T-helper 2 cell treated with Interferon-gamma antibody and Interleukin-4, amounts not matched to agents 5 μg/mL and 100 μg/mL, for 36 hours (primary cell): ENCODE data around the gene JPH3.

Experiments
- DNase-seq: peaks from one replicate; pipeline ENCODE4 v3.0.0; 2021; ENCODE audit warnings: low spot score
- H3K27ac Mint-ChIP-seq: one replicate; pipeline ENCODE4 v1.8.0; 2021; ENCODE audit warnings: mild to moderate bottlenecking, mixed read lengths
- H3K27me3 Mint-ChIP-seq: one replicate; pipeline ENCODE4 v1.8.0; 2021; ENCODE audit warnings: low read depth, mixed read lengths
- H3K36me3 Mint-ChIP-seq: one replicate; pipeline ENCODE4 v1.8.0; 2021; ENCODE audit warnings: low read depth, mixed read lengths
- H3K4me1 Mint-ChIP-seq: one replicate; pipeline ENCODE4 v1.8.0; 2021; ENCODE audit warnings: low read depth, mixed read lengths
- H3K4me3 Mint-ChIP-seq: one replicate; pipeline ENCODE4 v1.8.0; 2022; ENCODE audit warnings: mild to moderate bottlenecking, moderate library complexity, mixed read lengths
- H3K9me3 Mint-ChIP-seq: one replicate; pipeline ENCODE4 v1.8.0; 2021; ENCODE audit warnings: mixed read lengths

Gene JPH3

DNA sequence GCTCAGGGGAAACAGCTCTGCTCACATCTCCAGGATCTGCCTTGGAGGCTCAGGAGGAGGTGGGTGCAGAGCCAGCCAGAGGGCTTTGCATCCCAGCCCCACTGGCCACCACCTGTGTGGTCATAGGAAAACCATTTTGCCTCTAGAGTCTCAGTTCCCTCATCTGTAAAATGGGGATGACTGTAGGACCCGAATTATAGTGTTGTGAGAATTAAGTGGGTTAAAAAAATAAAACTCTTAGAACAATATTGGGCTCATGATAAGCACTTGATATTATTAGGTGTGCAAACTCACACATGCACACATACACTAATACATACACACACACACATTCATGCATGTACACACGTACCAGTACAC, 19.4 kb upstream of the JPH3 start:
- Mint-ChIP-seq H3K27me3 (peaks cover 15% of the 10 kb centered on the region), H3K27ac (no peak overlapping the region), H3K4me3 (no peak overlapping the region), H3K36me3 (no peaks in the 10 kb centered on the region), H3K4me1 (no peaks in the 10 kb centered on the region), H3K9me3 (no peaks in the 10 kb centered on the region)
- no peak for DNase-seq

DNA sequence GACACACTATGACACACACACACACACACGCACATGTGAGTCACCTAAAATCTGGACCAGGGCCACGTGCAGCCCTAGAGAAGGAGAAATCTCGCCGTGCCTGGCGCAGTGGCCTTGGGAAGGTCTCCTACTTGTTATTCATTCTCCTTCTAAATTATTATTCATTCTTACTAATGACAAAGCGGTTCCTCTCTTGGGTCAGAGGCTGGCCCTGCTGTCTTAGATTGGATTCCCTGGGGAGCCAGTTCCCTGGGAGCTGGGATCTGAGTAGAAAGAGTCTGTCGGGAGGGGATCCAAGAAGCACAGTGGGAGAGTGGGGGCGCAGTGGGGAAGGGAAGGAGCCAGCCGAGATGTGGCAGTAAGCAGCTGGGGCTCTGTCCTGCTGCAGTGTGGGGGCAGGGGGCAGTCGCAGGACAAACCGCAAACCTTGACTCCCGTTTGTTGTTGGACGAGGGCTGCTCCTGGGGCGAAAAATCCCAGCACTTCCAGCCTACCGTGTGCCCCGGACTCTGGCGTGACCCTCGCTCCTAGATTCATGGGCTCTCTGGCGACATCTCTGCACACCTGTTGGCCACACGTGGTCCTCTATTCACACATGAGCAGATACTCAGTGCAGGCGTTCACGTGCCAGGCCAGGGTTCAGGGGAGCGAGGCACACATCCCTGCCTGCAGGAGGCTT, 18.7 kb upstream of the JPH3 start:
- Mint-ChIP-seq H3K27me3 (peaks cover 15% of the 10 kb centered on the region), H3K27ac (no peak overlapping the region), H3K9me3 (no peaks in the 10 kb centered on the region), H3K4me1 (no peaks in the 10 kb centered on the region), H3K4me3 (no peak overlapping the region), H3K36me3 (no peaks in the 10 kb centered on the region)
- no peak for DNase-seq

DNA sequence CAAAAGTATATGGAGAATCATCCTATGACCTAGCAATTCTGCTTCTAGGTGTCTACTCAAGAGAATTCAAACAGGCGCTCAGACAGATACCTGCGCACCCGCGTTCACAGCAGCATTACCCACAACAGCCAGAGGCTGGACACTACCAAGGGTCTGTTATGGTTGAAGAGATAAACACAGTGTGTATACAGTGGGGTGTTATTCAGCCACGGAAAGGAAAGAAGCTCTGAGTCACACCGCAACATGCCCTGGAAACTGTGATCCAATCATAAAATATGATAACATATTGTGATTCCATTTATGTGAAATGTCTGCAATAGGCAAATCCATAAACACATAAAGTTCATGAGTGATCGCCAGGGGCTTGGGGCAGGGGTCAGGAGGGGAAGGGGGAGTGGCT, 18.0 kb upstream of the JPH3 start:
- DNase-seq: no peak
- Mint-ChIP-seq H3K27ac (no peak overlapping the region), H3K9me3 (no peaks in the 10 kb centered on the region), H3K4me1 (no peaks in the 10 kb centered on the region), H3K4me3 (no peak overlapping the region), H3K36me3 (no peaks in the 10 kb centered on the region), H3K27me3 (peaks cover 15% of the 10 kb centered on the region)

DNA sequence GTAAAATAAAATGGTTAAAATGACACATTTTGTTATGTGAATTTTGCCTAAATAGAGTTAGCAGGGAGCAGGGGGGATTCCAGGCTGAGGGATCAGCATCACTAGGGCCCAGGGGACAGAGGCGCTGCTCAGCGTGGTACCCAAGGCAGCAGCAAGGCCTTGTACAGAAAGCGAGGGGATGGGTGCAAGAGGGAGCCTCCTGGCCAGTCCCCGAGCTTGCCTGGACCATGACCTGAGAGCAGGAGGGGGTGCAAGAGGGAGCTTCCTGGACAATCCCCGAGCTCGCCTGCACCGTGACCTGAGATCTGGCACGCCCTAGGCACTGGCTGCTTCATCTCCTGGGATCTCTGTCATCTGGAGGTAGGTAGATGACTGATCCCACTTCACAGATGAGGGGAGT, 17.3 kb upstream of the JPH3 start:
- Mint-ChIP-seq H3K4me1 (no peaks in the 10 kb centered on the region), H3K36me3 (no peaks in the 10 kb centered on the region), H3K27ac (no peak overlapping the region), H3K4me3 (no peak overlapping the region), H3K9me3 (no peaks in the 10 kb centered on the region), H3K27me3 (peaks cover 16% of the 10 kb centered on the region)
- no peak for DNase-seq

DNA sequence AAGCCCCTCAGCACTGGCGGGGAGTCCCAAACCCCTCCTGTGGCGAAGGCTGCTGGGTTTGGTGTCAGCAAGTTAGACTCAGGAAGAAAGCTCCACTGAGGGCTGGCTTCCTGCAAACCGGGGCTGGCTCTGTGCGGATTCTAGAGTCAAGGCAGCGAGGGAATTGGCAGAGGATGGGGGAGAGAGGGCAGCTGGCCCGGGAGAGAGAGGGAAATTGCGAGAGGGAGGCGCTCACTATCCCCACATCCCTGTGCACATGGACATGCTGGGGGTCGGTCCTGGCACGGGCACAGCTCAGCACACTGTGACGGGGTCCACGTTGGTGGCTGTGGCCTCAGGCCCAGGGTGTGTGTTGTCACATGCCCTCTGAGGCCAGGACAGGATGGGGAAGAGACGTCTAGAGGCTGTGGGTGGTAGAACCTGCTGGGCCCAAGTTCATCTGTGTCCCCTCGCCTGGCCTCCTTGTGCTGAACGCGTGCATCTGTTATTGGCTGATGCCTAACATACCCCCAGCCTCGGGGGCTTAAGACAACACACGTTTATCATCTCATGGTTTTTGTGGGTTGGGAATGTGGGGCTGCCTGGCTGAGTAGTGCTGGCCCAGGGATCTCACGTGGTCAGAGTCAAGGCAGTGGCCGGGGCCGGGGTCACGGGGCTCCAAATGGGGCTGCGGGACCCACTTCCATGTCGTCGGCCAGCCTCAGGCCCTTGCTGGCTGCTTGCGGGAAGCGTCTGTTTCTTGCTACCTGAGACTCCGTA, 16.7 kb upstream of the JPH3 start:
- no peaks in the 10 kb centered on the region for H3K36me3 Mint-ChIP-seq
- peaks cover 18% of the 10 kb centered on the region for H3K27me3 Mint-ChIP-seq
- H3K27ac Mint-ChIP-seq: no peak overlapping the region

DNA sequence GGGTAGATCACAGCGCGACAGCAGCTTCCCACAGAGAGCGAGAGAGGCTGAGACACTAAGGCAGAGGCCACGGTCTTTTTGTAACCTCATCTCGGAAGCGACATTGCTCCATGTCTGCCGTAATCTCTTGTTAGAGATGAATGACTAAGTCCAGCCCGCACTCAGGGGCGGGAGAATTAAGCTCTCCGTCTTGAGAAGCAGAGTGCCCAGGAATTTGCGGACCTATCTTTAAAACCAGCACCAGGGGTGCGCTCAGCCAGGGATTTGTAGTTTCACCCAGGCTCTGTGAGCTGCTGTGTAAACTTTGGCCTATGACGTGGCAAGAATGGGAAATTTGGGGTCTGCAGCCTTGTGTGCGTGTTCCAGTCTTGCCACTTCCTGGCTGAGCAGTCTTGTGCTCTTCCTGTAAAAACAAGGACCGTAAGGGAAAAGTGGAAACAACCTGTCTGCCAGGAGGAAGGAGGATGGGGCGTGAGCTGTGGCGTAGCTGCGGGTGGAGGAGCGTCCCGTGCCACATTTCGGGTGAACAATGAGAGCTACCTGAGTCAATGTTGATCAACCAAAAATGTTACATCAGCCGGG, 16.0 kb upstream of the JPH3 start:
- Mint-ChIP-seq H3K9me3 (no peaks in the 10 kb centered on the region), H3K27me3 (peaks cover 18% of the 10 kb centered on the region), H3K27ac (no peak overlapping the region), H3K4me3 (no peak overlapping the region), H3K4me1 (no peaks in the 10 kb centered on the region), H3K36me3 (no peaks in the 10 kb centered on the region)
- DNase-seq: no peak

More for the DNA sequence above, 16.7 kb upstream of the JPH3 start:
- Mint-ChIP-seq H3K9me3 (no peaks in the 10 kb centered on the region), H3K4me1 (no peaks in the 10 kb centered on the region), H3K4me3 (no peak overlapping the region)
- no peak for DNase-seq

DNA sequence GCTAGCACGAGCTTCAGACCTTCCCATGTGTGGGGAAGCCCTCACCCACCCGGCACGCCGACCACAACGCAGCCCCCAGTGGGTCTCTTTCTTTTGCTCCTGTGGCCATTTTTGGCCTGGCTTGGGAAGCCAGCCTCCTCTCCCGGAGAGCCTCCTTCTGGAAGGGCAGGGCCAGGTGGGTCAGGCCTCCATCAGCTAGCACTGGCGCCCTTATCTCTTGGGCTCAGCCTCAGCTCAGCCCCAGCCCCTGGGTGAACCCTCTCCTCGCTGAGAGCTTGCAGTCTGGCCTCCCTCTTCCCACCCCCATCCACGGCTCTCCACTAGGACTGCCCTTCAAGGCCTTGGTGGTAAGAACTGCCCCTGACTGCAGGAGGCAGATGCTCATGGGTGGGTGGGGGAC, 14.7 kb upstream of the JPH3 start:
- Mint-ChIP-seq H3K36me3 (no peaks in the 10 kb centered on the region), H3K9me3 (no peaks in the 10 kb centered on the region), H3K27me3 (peaks cover 16% of the 10 kb centered on the region), H3K4me1 (no peaks in the 10 kb centered on the region), H3K27ac (no peak overlapping the region), H3K4me3 (no peak overlapping the region)
- DNase-seq: no peak

DNA sequence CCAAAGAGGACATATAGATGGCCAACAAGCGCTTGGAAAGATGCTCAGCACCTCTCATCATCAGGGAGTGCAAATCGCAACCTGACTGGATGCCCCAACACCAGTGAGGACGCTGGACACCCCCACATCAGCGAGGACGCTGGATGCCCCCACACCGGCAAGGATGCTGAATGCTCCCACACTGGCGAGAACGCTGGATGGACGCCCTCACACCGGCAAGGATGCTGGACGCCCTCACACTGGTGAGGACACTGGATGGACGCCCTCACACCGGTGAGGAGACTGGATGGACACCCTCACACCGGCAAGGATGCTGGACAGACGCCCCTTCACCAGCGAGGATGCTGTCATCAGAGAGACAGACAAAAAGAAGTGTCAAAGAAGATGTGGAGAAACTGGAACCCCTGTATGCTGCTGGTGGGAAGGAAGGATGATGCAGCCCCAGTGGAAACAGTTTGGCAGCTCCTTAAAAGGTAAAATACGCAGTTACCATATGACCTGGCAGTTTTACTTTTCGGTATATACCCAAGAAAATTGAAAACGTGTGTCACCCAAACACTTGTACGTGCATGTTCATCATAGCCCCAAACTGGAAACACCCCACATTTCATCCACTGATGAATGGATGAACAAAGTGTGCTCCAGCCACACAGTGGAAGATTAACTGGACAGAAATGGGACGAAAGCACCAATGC, 10.1 kb upstream of the JPH3 start:
- Mint-ChIP-seq H3K4me1 (no peaks in the 10 kb centered on the region), H3K36me3 (no peaks in the 10 kb centered on the region), H3K27me3 (peaks cover 5% of the 10 kb centered on the region), H3K9me3 (no peaks in the 10 kb centered on the region), H3K27ac (no peak overlapping the region), H3K4me3 (no peak overlapping the region)
- DNase-seq: no peak

DNA sequence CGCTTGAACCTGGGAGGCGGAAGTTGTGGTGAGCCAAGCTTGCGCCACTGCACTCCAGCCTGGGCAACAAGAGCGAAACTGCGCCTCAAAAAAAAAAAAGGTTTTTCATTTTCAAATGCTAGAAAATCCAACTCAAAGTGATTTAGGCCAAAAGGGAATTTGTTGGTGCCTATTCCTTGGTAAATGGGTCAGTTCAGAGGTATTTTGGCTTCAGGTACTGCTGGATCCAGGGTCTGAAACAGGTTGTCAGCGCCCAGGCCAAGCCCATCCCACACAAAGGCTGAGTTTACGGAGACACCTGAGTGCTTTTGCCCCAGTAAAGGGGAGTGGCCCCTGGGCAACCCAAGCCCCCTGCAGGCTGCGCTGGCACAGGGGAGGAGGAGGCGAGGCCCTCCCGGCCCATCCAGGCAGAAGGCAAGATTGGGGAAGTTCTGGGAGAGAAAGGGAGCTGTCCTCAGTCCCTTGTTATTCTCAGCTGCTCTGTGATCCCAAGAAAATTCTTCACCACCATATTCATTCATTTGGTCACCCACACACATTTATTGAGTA, 8.5 kb upstream of the JPH3 start:
- Mint-ChIP-seq H3K9me3 (no peaks in the 10 kb centered on the region), H3K36me3 (no peaks in the 10 kb centered on the region), H3K27me3 (peaks cover 5% of the 10 kb centered on the region), H3K4me3 (no peak overlapping the region), H3K27ac (no peak overlapping the region), H3K4me1 (no peaks in the 10 kb centered on the region)
- no peak for DNase-seq

DNA sequence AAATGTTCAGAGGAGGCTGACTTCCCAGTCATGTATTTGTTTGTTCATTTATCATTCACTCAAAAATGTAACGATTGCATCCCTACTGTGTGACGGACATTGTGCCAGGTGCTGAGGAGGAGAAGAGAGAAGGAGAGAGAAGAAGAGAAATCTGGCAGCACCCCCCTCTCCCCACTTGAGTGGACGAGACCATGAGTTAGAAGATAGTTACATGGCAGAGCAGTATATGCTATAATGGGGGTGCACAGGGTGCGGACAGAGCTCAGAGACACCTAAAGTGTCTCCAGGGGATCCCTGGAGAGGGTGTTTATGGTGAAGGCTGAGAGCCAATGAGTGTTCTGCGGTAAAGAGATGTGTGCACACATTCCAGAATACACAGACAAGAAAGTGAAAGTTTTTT, 6.6 kb upstream of the JPH3 start:
- no peak overlapping the region for H3K27ac Mint-ChIP-seq
- peaks cover 20% of the 10 kb centered on the region for H3K27me3 Mint-ChIP-seq
- H3K9me3 Mint-ChIP-seq: no peaks in the 10 kb centered on the region
- peaks cover 1% of the 10 kb centered on the region for H3K36me3 Mint-ChIP-seq
- H3K4me1 Mint-ChIP-seq: no peaks in the 10 kb centered on the region
- no peak for DNase-seq
- H3K4me3 Mint-ChIP-seq: no peak overlapping the region

DNA sequence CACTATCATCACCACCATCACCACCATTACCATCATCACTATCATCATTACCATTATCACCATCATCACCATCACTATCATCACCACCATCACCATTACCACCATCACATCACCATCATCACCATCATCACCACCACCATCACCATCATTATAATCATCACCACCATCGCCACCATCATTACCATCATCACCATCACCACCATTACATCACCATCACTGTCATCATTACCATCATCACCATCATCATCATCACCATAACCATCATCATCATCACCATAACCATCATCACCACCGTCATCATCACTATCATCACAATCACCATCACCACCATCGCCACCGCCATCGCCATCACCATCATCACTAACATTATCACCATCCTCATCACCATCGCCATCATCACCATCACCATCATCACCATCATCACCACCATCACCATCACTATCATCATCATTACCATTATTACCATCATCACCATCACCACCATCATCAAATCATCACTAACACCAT, 4.9 kb upstream of the JPH3 start:
- peaks cover 1% of the 10 kb centered on the region for H3K36me3 Mint-ChIP-seq
- H3K4me3 Mint-ChIP-seq: no peak overlapping the region
- DNase-seq: no peak
- H3K27ac Mint-ChIP-seq: no peak overlapping the region
- no peaks in the 10 kb centered on the region for H3K4me1 Mint-ChIP-seq
- peaks cover 31% of the 10 kb centered on the region for H3K27me3 Mint-ChIP-seq
- H3K9me3 Mint-ChIP-seq: no peaks in the 10 kb centered on the region

DNA sequence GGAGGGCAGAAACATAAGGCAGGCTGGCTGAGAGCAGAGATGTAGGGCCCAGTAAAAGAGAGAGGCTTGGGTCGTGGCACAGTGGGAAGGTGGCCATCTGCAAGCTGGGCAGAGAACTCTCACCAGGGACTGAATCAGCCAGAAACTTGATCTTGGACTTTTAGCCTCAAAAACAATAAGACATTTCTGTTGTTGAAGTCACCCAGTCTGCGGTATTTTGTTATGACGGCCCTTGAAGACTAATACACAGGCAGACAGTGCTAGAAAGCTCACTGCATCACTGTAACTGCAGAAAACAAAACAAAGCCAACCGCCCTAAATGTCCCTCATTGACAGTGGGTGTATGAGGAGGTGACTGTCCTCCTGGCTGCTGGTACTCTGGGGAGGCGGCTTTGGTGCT, 3.9 kb upstream of the JPH3 start:
- Mint-ChIP-seq H3K4me3 (no peak overlapping the region), H3K9me3 (no peaks in the 10 kb centered on the region), H3K27ac (no peak overlapping the region), H3K27me3 (peaks cover 37% of the 10 kb centered on the region), H3K4me1 (no peaks in the 10 kb centered on the region), H3K36me3 (peaks cover 1% of the 10 kb centered on the region)
- no peak for DNase-seq

DNA sequence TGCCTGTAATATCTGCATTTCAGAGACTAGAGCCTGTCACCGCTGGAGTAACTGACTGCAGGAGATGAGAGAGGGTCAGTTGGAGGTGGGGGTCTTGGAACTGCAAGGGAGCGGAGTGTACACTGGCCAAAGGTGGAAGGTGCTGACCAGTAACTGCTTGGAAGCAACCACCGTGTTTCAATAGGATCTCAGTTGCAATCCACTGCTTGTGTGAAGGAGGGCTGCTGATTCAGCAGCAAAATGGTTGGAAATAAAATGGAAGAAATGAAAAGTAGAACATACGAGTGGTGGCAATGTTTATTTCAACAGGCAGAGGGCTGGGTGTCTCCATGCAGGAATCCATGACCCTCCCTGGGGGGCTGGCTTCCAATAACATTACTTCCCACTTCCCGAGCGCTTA, 2.1 kb upstream of the JPH3 start:
- Mint-ChIP-seq H3K36me3 (peaks cover 1% of the 10 kb centered on the region), H3K4me3 (no peak overlapping the region), H3K9me3 (no peaks in the 10 kb centered on the region), H3K27ac (no peak overlapping the region), H3K4me1 (no peaks in the 10 kb centered on the region), H3K27me3 (peaks cover 47% of the 10 kb centered on the region)
- DNase-seq: no peak
